HTERT RPE-1 (cell line): ENCODE data around the gene WDR38.
"Not testable (repeated sequence)": the region's sequence is repeated elsewhere in the genome, so short reads cannot be mapped to it uniquely, and the experiment has no call there.

ENCODE experiments used
- in situ Hi-C: fragments of 300-500 bp; cut with MboI; formaldehyde crosslinking; loops from 4 replicates; pipeline ENCODE4 v1.14.3; 2020; ENCODE audit warnings: low sequenced_read_pairs

Gene WDR38

DNA sequence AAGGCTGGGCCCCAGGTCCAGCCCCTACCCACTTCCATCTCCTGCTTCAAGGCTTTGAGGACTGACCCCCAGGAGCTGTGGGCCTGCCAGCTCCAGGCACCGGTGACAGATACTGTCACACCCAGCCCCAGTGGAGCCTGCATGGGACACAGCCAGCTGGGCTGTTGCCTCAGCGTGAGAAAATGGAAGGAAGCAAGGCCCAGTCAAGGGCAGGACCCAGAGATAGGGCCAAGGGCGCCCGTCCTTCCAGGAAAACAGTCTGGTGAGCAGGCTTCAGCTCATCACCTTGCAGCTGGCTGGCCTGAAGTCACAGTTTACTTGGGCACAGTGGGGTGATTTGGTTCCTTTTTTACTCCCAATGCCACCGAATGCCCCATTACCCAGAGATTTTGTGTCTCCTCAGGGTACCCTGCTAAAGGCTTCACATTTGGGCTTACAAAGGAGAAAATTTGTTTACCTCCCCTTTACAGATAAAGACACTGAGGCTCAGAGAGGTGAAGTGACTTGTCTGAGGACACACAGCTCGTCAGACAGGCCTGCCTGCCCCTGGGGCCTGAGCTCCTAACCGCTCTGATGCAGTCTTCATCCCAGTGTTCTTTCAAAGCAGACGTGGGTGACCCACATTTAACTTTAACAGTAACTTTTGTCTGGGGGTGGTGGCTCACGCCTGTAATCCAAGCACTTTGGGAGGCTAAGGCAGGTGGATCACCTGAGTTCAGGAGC lies 21.5 kb upstream of the WDR38 start:
- in situ Hi-C loops: no loop called here

DNA sequence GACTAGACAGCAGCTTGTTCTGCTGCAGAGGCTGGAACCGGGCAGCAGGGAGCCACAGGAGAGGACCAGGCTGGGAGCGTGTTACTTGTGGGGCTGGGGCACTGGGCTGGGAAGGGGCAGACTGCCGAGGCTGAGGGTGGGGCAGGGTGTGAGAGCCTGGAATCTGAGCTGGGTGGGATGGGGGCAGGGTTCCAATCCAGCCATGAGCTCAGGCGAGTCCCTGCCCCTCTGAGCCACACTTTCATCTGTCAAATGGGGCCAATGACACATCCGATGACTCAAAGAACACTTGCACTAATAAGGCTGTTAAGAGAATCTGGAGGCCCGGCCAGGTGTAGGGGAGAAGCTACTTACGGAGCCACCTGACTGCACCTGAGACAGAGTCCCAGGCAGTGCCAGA lies 18.7 kb upstream of the WDR38 start:
- in situ Hi-C loops: no loop called here

DNA sequence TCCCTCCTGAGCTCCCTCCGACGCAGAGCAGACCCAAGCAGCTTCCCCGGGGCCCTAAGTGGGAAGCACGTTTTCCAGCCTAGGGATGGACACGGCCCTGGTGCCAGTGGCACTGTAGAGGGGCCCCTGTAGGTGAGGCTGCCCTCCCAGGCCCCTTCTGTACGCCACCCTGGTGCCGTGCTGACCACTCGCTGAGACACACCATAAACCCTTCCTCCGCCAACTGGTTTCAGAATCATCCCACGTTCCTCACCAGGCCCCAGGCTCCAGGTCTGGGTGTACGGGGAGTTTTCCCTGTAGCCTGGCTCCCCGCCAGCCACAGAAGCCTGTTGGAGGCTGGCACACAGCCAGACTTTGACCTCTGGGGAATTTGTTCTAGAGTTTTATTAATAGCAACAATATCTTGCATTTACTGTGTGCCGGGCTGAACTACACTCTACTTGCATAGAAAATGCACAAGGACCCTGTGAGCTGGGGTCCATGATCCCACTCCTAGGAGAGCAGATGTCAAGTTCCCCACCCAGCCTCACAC lies 18.2 kb upstream of the WDR38 start:
- in situ Hi-C loops: no loop called here

DNA sequence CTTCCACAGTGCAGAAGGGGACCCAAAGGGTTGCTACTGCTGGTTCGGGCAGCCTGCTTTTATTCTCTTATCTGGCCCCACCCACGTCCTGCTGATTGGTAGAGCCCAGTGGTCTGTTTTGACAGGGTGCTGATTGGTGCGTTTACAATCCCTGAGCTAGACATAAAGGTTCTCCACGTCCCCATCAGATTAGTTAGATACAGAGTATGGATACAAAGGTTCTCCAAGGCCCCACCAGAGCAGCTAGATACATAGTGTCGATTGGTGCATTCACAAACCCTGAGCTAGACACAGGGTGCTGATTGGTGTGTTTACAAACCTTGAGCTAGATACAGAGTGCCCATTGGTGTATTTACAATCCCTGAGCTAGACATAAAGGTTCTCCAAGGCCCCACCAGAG lies 15.1 kb upstream of the WDR38 start:
- in situ Hi-C loops: not testable (repeated sequence)

DNA sequence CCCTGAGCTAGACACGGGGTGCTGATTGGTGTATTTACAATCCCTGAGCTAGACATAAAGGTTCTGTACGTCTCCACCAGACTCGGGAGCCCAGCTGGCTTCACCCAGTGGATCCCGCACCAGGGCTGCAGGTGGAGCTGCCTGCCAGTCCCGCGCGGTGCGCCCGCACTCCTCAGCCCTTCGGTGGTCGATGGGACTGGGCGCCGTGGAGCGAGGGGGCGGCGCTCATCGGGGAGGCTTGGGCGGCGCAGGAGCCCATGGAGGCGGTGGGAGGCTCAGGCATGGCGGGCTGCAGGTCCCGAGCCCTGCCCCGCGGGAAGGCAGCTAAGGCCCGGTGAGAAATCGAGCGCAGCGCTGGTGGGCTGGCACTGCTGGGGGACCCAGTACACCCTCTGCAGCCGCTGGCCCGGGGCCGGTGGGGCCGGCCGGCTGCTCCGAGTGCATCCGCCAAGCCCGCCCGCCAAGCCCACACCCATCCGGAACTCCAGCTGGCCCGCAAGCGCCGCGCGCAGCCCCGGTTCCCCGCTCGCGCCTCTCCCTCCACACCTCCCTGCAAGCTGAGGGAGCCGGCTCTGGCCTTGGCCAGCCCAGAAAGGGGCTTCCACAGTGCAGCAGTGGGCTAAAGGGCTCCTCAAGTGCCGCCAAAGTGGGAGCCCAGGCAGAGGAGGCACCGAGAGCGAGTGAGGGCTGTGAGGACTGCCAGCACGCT lies 14.5 kb upstream of the WDR38 start:
- in situ Hi-C loops: not testable (repeated sequence)

DNA sequence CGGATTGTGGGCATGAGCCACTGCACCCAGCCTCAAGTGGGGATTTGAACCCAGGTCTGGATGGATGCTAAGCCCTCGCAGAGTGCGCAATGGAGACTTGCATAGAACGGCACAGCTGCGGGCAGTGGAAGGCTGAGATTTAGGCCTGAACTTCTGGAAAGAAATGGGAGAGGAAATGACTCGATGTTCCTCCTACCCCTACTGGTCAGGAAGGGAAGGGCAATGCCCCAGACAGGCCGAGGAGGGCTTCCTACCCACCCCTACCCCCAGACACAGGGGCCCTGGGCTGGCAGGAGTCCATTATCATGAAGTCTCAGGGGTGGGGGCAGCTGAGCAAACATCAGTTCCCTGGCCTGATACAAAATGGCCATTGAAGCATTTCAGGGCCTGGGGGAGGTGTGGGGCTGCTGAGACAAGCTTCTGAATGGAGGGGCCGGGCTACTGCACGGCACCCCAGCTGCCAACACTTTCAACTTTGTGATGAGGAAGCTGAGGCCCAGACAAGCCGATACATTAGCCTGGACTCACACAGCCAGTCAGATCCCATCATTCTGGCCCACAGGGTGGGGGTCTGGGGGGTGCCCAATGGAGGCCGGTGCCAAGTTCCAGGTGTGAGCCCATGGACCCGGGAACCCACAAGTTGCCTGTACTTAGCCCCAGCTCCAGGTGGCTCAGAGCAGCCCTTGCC lies 13.5 kb upstream of the WDR38 start:
- in situ Hi-C loops: no loop called here

DNA sequence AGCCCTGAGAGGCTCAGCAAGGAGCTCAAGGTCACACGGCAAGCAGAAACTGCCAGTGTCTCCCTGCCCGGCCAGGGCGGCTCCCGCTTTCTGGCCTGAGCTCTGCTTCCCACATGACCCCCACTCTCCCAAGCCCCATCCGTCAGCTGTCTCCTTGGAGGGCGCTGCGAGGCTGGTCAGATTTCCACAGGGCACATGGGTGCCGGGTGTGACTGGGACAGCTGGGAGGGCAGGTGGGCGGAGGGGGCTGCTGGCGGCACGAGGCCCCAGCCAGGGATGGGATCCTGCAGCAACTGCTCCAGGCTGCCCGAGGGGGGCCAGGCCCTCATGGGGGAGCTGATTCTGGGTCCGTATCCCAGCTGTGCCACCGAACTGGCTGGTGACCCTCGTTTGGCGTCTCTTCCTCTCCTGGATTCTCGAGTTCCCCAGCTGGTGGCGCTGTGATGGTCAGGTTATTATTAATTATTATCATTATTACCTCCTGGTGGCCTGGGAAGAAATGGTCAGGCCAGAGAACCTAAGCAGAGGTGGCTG lies 12.9 kb upstream of the WDR38 start:
- in situ Hi-C loops: no loop called here

DNA sequence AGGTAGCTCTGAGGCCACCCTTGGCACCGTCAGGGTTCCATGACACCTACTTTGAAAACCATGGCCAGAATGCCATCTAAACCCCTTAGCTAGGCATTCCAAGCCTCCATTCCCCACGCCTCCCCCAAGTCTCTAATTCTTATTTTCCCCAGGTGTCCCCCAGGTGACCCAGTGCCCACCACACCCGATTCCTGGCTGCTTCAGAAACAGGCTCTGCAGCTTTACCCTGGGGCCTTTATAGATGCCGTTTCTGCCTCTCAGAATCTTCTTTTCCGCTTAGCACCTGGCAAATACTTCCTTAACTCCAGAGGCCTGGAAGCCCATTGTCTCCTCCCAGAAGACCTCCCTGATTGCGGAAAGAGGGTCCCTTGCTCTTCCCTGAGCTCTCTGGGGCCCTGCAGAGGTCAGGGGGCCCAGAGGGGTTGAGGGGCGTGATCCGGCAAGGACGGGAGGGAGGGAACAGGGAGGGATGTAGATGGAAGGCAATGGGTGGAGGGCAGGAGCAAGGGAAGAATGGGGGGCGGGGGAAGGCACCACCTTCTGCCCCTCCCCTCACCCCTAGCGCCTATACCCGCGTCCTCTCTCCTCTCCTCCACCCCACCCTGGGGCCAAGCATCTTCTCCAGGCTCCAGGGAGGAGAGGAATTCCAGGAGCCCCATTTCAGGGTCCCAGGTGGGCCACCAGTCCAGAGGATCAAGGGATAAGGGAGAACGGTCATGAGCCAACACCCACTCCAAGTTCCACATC lies 12.0 kb upstream of the WDR38 start:
- in situ Hi-C loops: no loop called here

DNA sequence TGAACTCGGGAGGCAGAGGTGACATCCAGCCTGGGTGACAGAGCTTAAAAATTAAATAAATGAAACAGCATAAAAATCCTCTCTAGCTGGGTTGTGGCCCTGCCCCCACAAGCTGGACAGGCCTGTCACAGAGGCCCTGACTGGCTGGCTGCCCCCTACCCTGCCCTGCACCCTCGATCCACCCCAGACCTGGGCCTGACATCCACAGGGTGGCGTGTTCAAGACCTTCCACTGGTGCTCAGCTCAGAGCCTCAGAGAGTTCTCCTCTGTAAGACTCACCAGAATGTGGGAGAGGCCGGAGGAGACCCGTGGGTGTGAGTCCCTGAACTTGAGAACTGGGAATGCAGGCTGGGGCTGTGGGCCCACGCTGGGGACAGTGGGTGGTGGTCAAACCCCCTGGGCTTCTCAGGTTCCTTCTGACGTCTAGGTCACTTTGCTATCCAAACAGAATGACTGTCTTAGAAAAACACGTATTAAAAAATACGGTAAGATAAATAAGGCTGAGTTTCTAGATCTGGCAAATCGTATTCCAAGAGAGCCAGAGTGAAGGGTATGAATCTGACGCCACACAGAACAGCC lies 9.7 kb upstream of the WDR38 start:
- in situ Hi-C loops: no loop called here

DNA sequence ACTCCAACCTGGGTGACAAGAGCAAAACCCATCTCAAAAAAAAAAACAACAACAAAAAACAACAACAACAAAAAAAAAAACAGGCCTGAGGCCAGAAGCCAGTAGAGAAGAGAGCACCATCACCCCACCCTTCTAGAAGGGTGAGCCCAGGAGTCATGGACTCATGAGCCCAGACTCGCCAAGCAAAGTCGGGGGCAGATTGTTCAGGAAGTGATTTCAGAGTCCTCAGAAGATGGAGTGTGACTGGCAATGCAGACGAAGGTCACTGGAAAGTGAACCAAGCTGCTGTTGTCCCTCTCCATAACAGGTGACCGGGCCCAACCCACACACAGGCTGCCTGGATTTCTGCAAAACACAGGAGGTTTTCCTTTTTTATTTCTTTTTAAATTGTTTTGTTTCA lies 9.0 kb upstream of the WDR38 start:
- in situ Hi-C loops: no loop called here

DNA sequence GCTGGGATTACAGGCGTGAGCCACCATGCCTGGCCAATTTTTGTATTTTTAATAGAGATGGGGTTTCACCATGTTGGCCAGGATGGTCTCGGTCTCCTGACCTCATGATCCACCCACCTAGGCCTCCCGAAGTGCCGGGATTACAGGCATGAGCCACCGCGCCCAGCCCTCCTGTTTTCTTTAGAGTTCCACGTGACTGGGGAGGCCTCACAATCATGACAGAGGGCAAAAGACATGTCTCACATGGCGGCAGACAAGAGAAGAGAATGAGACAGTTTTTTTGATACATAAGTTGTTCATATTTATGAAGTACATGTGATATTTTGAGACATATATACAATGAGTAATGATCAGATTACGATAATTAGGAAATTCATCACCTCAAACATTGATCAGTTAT lies 6.8 kb upstream of the WDR38 start:
- in situ Hi-C loops: not testable (repeated sequence)

DNA sequence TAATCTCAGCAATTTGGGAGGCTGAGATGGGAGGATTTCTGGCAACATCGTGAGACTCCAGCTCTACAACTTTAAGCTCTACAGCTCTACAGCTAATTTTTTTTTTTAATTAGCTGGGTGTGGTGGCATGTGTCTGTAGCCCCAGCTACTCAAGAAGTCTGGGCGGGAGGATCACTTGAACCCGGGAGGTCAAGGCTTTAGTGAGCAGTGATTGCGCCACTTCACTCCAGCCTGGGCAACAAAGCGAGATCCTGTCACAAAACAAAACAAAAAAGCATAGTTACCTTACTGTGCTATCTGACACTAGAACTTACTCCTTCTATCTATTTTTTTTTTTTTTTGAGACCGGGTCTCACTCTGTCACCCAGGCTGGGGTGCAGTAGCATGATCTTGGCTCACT lies 6.3 kb upstream of the WDR38 start:
- in situ Hi-C loops: no loop called here

DNA sequence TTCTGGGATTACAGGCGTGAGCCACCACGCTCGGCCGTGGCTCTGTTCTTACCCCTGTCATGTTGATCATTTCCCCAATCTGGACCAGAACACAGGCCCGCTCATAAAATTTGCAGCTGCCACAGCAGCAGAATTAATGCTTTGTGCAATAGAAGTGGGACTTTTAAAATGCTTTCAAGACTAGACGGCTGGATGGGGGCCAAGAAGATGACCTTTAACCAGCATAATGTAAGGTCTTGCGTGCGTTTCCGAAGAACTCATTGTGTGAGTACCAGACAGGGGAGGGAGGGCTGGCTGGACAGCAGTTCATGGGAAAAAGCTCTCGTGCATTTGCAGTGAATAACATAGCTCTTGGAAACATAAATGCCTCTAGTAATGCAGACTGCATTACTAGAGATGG lies 3.5 kb upstream of the WDR38 start:
- in situ Hi-C loops: no loop called here

DNA sequence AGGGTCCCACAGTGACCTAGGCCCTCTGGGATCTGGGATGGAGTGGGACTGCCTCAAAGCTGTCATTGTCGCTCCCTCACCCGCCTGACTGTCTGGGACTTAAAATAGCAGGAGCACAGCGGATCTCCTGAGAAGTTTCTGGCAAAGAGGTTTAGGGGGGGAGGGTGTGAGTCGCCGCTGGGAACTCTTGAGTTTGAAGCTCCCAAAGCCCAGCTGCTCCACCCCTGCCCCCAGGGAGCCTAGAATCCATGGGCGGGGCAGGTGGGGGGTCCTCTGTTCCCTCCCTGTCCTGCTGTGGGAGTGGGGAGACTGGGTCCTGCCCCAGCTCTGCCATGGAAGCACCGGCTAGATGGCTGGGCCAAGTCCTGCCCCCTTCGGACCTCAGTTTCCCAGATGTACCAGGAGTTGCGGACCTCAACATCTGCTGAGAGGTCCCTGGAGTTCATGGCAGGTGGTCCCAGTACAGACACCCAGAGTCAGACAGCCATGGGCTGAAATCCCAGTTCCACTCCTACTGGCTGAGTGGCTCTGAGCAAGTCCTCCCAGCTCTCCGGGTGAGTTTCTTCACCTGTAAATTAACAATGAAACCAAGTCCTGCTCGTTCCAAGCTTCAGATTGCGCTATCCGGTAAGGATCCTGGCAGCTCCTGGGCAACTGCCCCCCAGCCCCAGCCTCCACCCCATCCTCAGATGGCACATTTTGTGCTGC lies 985 bp upstream of the WDR38 start:
- in situ Hi-C loops: no loop called here

DNA sequence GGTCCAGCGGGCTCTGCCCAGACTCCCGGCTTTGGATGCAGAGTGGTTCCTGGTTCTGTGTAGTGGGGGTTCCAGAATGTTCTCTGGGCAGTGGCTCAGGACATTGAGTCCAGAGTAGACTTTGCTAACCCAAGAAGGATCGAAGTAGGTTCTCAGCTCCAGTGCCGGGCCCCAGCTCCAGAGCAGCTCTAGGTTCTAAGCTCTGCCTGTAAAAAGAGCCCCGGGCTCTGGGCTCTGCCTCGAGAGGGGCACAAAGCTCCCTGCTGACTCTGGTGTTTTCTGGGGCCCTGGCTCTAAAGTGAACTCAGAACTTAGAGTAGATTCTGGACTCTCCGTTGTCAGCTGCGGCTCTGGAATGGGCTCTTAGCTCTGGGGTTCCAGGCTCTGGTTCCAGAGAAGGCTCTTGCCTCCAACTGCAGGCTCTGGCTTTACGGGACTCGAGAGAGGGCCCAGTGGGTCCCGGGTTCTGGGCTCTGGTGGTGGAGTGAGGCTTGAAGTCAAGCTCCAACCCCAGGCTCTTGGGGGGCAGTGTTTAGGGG lies 414 bp downstream of the WDR38 start:
- in situ Hi-C loops: no loop called here

DNA sequence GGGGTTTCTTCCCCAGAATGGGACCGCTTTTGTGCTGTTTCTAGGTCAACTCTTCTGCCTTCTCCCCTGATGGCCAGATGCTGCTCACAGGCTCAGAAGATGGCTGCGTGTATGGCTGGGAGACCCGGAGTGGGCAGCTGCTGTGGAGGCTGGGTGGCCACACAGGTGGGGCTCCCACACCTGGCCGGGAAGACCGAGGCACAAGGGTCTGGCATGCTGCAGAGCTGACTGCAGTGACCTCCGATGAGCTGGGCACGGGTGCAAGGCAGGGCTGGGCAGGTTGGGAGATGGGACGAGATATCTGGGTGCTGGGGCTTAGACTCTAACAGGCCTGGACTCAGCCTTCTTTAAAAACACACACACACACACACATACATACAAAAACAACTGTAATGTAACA lies 901 bp downstream of the WDR38 start:
- in situ Hi-C loops: no loop called here

DNA sequence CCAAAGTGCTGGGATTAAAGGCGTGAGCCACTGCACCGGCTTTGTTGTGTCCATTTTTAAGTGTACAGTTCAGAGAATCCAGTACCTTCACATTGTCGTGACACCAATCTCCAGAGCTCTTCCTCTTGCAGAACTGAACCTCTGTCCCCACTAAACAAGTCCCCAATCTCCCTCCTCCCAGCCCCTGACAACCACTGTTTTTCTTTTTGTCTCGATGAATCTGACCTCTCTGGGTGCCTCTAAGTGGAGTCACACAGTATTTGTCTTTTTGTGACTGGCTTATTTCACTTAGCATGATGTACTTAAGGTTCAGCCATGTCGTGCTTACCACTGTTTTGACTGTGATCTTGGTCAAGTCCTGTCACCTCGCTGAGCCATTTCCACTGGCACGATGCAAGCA lies 1.6 kb downstream of the WDR38 start:
- in situ Hi-C loops: no loop called here

DNA sequence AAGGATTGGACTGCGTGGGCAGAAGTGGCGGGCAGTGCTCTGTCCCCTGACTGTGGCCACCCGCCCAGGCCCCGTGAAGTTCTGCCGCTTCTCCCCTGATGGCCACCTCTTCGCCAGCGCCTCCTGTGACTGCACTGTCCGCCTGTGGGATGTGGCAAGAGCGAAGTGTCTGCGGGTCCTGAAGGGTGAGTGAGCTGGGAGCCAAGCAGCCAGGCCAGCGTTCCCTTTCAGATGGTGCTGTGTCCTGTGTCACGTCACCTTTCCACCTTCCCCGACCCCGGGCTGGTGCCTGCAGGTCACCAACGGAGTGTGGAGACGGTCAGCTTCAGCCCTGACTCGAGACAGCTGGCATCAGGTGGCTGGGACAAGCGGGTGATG lies 2.3 kb downstream of the WDR38 start:
- in situ Hi-C loops: no loop called here

DNA sequence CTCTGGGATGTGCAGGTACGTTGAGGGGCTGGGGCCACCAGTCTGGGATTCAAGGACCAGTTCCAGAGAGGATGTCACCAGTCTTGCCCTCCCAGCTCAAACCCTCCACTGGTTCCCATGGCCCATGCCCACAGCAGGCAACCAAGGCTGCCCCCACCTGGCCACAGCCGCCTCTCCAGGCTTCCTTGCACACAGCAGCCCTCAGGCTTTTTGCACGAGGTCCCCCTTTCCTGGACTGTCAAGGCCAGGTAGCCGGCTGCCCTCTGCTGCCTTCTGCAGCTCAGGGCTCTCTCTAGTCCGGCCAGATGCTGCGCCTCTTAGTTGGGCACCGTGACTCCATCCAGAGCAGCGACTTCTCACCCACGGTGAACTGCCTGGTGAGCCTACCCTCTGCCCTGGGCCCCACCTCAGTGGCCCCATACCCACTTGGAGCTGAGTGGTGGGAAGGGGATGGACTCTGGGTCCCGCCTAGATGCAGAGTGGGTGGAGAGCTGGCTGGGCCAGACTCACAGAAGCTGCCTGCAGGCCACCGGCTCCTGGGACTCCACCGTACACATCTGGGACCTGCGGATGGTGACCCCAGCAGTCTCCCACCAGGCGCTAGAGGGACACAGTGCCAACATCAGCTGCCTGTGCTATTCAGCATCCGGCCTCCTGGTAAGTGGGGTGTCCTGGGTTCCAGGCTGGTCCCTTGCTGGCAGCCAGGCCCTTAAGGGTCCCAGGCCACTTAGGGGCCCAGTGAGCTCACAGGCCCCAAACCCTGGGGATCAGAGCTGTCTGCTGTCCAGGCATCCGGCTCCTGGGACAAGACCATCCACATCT lies 2.9 kb downstream of the WDR38 start:
- in situ Hi-C loops: no loop called here
